Gastroesophageal sphincter (tissue), 4 donors: ENCODE results near the gene YIPF5. TPM values are rescaled to one million over a fixed set of nuclear protein-coding genes. Genes with fewer than 3 reads are reported as not detected.

Experiments used
- ATAC-seq: fragments of 150-250 bp; one replicate; pipeline ENCODE4 v1.9.1; 2016; ENCODE audit warnings: mild to moderate bottlenecking, moderate library complexity
- H3K27ac ChIP-seq, 4 donors: fragments of 200-600 bp; sonication (generic) in 3 of 4; 1 replicate in 3 of 4; 2 replicates in 1 of 4; pipeline ENCODE4 v1.5.1; 2016 to 2019
- H3K27me3 ChIP-seq: fragments of 200-600 bp; sonication (generic); one replicate; pipeline ENCODE4 v1.5.1; 2019
- H3K36me3 ChIP-seq, 2 donors: fragments of 200-600 bp; sonication (generic); one replicate each; pipeline ENCODE4 v1.5.1; 2019; ENCODE audit warnings: control low read depth in 1 of 2
- H3K4me1 ChIP-seq, 3 donors: fragments of 200-600 bp; sonication (generic); 1 replicate in 2 of 3; 2 replicates in 1 of 3; pipeline ENCODE4 v1.5.1; 2016 to 2019; ENCODE audit warnings: control low read depth in 2 of 3
- H3K4me3 ChIP-seq, 2 donors: fragments of 200-600 bp; sonication (generic); one replicate each; pipeline ENCODE4 v1.5.1; 2019; ENCODE audit warnings: mild to moderate bottlenecking in 1 of 2, moderate library complexity in 1 of 2
- H3K9me3 ChIP-seq, 3 donors: fragments of 200-600 bp; sonication (generic); one replicate each; pipeline ENCODE4 v1.5.1; 2017 to 2019; ENCODE audit warnings: control low read depth in 2 of 3
- EP300 ChIP-seq: sonication (generic); formaldehyde crosslinking; IDR thresholded peaks from one replicate; pipeline ENCODE4 v1.6.1; 2017; ENCODE audit warnings: antibody characterized with exemption, mild to moderate bottlenecking
- POLR2A ChIP-seq, 2 donors: fragments of 450-650 bp; IDR thresholded peaks; one replicate each; pipeline ENCODE4 v1.6.1; 2017; ENCODE audit warnings: antibody characterized with exemption in 2 of 2, mild to moderate bottlenecking in 2 of 2, moderate library complexity in 1 of 2
- POLR2AphosphoS5 ChIP-seq: sonication (generic); formaldehyde crosslinking; IDR thresholded peaks from one replicate; pipeline ENCODE4 v1.6.1; 2017; ENCODE audit warnings: antibody characterized with exemption
- WGBS, 2 donors: methylation state at CpG; one replicate each; pipeline ENCODE4 v1.1.5; 2018; ENCODE audit warnings: low coverage in 1 of 2; 5-methylcytosine and 5-hydroxymethylcytosine counted together
- small RNA-seq, 4 donors: library from RNA; depleted of rRNA; stranded (forward); fragments of <200 nt; gene quantifications; one replicate each; pipeline ENCODE3, GENCODE V24; 2016
- total RNA-seq, 4 donors: library from RNA; depleted of rRNA; stranded (reverse); fragments of >200 nt; gene quantifications; one replicate each; pipeline ENCODE4 v1.1.0, GENCODE V29; 2016
- TF ChIP-seq, protein P1 (sequence below), 4 experiments: fragments of 200-600 bp in 2 of 4; fragments of 450-650 bp in 2 of 4; sonication (generic) in 1 of 4; IDR thresholded peaks; one replicate each; pipeline ENCODE4 v1.5.1; 2017 to 2019; ENCODE audit warnings: antibody characterized with exemption in 4 of 4, mild to moderate bottlenecking in 2 of 4, moderate library complexity in 2 of 4

The YIPF5 gene
- total RNA-seq, 4 donors from 2014 or later = 28.0 to 42.3 (median 34.8) TPM

- Histone ChIP-seq H3K9me3 (no peaks in the 10 kb centered on the region), H3K4me1 (no peaks in the 10 kb centered on the region), H3K4me3 (no peak overlapping the region), H3K36me3 (no peaks in the 10 kb centered on the region), H3K27me3 (no peaks in the 10 kb centered on the region), H3K27ac (no peak overlapping the region)
- TF ChIP-seq POLR2A (IDR thresholded peaks at IDR 0.05) (no peak), POLR2AphosphoS5 (no peak), EP300 (no peak)
- TF ChIP-seq, protein P1, sequence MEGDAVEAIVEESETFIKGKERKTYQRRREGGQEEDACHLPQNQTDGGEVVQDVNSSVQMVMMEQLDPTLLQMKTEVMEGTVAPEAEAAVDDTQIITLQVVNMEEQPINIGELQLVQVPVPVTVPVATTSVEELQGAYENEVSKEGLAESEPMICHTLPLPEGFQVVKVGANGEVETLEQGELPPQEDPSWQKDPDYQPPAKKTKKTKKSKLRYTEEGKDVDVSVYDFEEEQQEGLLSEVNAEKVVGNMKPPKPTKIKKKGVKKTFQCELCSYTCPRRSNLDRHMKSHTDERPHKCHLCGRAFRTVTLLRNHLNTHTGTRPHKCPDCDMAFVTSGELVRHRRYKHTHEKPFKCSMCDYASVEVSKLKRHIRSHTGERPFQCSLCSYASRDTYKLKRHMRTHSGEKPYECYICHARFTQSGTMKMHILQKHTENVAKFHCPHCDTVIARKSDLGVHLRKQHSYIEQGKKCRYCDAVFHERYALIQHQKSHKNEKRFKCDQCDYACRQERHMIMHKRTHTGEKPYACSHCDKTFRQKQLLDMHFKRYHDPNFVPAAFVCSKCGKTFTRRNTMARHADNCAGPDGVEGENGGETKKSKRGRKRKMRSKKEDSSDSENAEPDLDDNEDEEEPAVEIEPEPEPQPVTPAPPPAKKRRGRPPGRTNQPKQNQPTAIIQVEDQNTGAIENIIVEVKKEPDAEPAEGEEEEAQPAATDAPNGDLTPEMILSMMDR (IDR thresholded peaks at IDR 0.05) = no peak
- no peak for ATAC-seq
These were observed 53.0 kb downstream of the YIPF5 start for GRCh38 chr5:144117412-144117811.

DNA sequence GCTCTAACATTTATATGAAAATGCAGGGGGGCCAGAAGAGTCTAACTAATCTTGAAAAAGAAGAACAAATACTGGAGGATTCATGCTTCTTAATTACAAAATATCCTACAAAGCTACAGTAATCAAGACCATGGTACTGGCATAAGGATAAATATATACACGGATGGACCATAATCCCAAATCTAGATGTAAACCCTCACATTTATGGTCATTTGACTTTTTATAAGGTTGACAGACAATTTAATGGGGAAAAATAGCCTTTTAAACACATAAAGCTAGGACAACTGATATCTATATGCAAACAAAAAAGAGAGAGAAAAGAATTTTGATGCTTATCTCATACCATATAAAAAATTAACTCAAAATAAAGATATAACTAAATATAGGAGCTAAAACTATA, 55.9 kb downstream of the YIPF5 start:
- TF ChIP-seq EP300 (no peak), POLR2A (IDR thresholded peaks at IDR 0.05) (no peak), POLR2AphosphoS5 (no peak)
- TF ChIP-seq, protein P1 (IDR thresholded peaks at IDR 0.05) = no peak
- H3K27me3 ChIP-seq = no peaks in the 10 kb centered on the region
- WGBS, 2 donors = 40 to 44% methylated on average over 1 of the region's 1 CpG
- no peaks in the 10 kb centered on the region for H3K4me1 ChIP-seq
- no peak overlapping the region for H3K27ac ChIP-seq
- no peaks in the 10 kb centered on the region for H3K9me3 ChIP-seq
- no peak overlapping the region for H3K4me3 ChIP-seq
- H3K36me3 ChIP-seq = no peaks in the 10 kb centered on the region
- no peak for ATAC-seq

Small RNAs within 50 kb of the gene (small RNA-seq; reads per million reads assigned to genes)
- gene RN7SL87P = 0 reads per million in 4 donors

Other genes with a start within 250 kb of the YIPF5 start
- gene KCTD16, start 214 bp upstream of the YIPF5 start, total RNA-seq = under 1 TPM in 3 of 4 donors, not detected in 1; 0.05 to 0.13 (median 0.12) TPM